Stomach smooth muscle (tissue), 2 donors: ENCODE results near the gene PDE1C.

Experiments used
- H3K27ac ChIP-seq: one replicate; pipeline ENCODE4 v1.7.0; 2013; ENCODE audit warnings: mild to moderate bottlenecking, low read length, inconsistent platforms
- H3K27me3 ChIP-seq, 2 donors: one replicate each; pipeline ENCODE4 v1.7.0; 2013; ENCODE audit warnings: low read length in 2 of 2; ENCODE audit not compliant: insufficient read depth in 2 of 2, control insufficient read depth in 1 of 2
- H3K36me3 ChIP-seq, 2 donors: one replicate each; pipeline ENCODE4 v1.7.0; 2013; ENCODE audit warnings: low read length in 2 of 2; ENCODE audit not compliant: control insufficient read depth in 2 of 2, insufficient read depth in 2 of 2
- H3K4me1 ChIP-seq: one replicate; pipeline ENCODE4 v1.7.0; 2013; ENCODE audit warnings: low read length; ENCODE audit not compliant: control insufficient read depth, insufficient read depth
- H3K4me3 ChIP-seq, 2 donors: one replicate each; pipeline ENCODE4 v1.7.0; 2013; ENCODE audit warnings: low read length in 2 of 2
- H3K9ac ChIP-seq, 2 donors: one replicate each; pipeline ENCODE4 v1.7.0; 2013; ENCODE audit warnings: low read length in 2 of 2, mild to moderate bottlenecking in 1 of 2
- H3K9me3 ChIP-seq, 2 donors: one replicate each; pipeline ENCODE4 v1.7.0; 2013; ENCODE audit warnings: low read length in 2 of 2; ENCODE audit not compliant: control insufficient read depth in 2 of 2
- donor health status: healthy.
- donor health status: Pancreatic carcinoma.

Gene PDE1C

DNA sequence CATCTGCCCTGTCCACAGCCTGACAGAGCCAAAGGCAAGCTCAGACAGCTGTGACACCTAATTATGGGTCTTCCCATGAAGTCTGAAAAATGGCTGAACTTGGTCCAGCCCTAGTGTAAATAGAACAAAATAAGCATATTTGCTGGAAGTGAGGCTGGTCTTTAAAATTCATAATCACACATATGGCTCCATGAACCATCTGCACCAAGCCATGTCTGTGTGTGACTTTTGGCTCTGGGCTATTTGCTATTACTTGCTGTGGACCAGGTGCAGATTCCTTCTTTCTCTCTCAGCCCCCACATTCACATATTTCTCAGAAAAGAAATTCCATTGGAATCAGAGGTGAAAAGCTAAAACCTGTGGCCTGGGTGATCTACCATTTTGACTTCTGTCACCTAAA, 175.9 kb downstream of the PDE1C start:
- no peak overlapping the region for H3K9ac ChIP-seq
- no peak overlapping the region for H3K4me3 ChIP-seq
- H3K27me3 ChIP-seq: no peaks in the 10 kb centered on the region
- no peaks in the 10 kb centered on the region for H3K9me3 ChIP-seq
- H3K36me3 ChIP-seq: no peaks in the 10 kb centered on the region
- peaks cover 6% of the 10 kb centered on the region for H3K4me1 ChIP-seq
- H3K27ac ChIP-seq: no peak overlapping the region

DNA sequence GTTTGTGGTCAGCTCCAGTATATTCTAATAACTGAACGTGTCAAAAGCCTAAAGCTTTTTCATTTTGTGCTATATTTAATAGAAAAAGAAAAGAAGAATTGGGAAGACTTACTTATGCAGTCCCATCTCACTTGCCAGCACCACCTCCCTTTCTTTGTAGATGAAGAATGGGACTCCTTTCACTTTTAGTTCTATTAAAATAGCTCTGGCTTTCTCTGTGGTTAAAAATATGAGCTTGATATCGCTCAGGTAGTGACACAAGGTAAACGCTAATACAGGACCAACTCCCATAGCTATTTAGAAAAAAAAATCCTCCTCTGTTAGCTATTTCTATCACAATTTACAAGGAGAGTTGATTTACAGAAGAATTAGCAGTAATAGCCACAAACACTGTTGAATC, 176.8 kb downstream of the PDE1C start:
- H3K4me3 ChIP-seq: no peak overlapping the region
- no peaks in the 10 kb centered on the region for H3K27me3 ChIP-seq
- H3K9ac ChIP-seq: no peak overlapping the region
- peaks cover 6% of the 10 kb centered on the region for H3K4me1 ChIP-seq
- H3K36me3 ChIP-seq: no peaks in the 10 kb centered on the region
- H3K27ac ChIP-seq: no peak overlapping the region
- H3K9me3 ChIP-seq: no peaks in the 10 kb centered on the region

GRCh38 chr7:31892099-31892829, 177.9 kb downstream of the PDE1C start:
- H3K36me3 ChIP-seq: no peaks in the 10 kb centered on the region
- peaks cover 6% of the 10 kb centered on the region for H3K4me1 ChIP-seq
- no peaks in the 10 kb centered on the region for H3K27me3 ChIP-seq
- H3K9me3 ChIP-seq: no peaks in the 10 kb centered on the region
- H3K9ac ChIP-seq: no peak overlapping the region
- H3K4me3 ChIP-seq: no peak overlapping the region
- no peak overlapping the region for H3K27ac ChIP-seq

DNA sequence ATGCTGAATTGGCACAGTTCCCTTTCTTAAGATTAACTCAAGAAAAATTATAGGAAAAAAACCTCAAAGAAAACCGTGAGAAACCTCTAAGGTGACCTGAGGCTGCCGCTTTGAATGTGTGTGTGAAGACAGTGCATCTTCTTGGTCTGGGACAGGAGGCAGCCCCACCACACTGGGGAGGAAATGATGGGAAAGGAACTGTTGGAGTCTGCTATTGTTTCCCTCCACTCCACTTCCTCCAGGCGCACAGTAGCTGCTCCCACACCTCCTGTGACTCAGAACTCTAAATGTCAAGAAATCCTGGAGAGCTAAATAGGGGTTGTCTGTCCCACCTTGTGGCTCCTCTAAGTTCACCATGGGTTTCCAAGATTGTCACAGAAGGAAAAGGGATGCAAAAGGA, 179.4 kb downstream of the PDE1C start:
- no peak overlapping the region for H3K4me3 ChIP-seq
- no peak overlapping the region for H3K27ac ChIP-seq
- H3K9me3 ChIP-seq: no peaks in the 10 kb centered on the region
- no peak overlapping the region for H3K9ac ChIP-seq
- H3K36me3 ChIP-seq: no peaks in the 10 kb centered on the region
- H3K27me3 ChIP-seq: no peaks in the 10 kb centered on the region
- H3K4me1 ChIP-seq: peaks cover 6% of the 10 kb centered on the region

DNA sequence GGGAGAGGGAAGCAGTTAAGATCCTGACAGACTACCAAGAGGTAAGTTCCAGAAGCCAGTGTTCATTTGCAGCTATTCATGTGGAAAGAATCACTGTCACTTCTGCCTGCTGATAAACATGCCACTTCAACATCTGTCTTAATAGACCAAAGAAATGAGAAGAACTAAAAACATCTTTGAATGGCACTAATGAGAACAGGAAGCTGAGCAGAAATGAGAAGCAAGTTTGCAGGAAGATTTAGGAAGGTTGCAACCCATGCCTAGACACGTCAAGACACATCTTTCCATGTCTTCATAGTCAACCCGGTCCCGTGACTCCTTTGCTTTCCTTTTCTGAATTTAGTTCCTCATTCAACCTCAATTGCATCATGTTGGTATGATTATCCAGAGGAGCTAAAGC, 180.0 kb downstream of the PDE1C start:
- peaks cover 6% of the 10 kb centered on the region for H3K4me1 ChIP-seq
- H3K4me3 ChIP-seq: no peak overlapping the region
- no peaks in the 10 kb centered on the region for H3K27me3 ChIP-seq
- H3K27ac ChIP-seq: no peak overlapping the region
- H3K9me3 ChIP-seq: no peaks in the 10 kb centered on the region
- no peaks in the 10 kb centered on the region for H3K36me3 ChIP-seq
- H3K9ac ChIP-seq: no peak overlapping the region

GRCh38 chr7:31887006-31887405, 183.2 kb downstream of the PDE1C start:
- peaks cover 13% of the 10 kb centered on the region for H3K4me1 ChIP-seq
- H3K9ac ChIP-seq: no peak overlapping the region
- no peak overlapping the region for H3K4me3 ChIP-seq
- H3K27me3 ChIP-seq: no peaks in the 10 kb centered on the region
- H3K9me3 ChIP-seq: no peaks in the 10 kb centered on the region
- H3K27ac ChIP-seq: no peak overlapping the region
- no peaks in the 10 kb centered on the region for H3K36me3 ChIP-seq

GRCh38 chr7:31885171-31885570, 185.0 kb downstream of the PDE1C start:
- Histone ChIP-seq H3K9me3 (no peaks in the 10 kb centered on the region), H3K4me1 (peaks cover 11% of the 10 kb centered on the region), H3K27me3 (no peaks in the 10 kb centered on the region), H3K9ac (peak overlapping the region in 1 of 2 donors; percentile 72), H3K4me3 (no peak overlapping the region), H3K36me3 (no peaks in the 10 kb centered on the region), H3K27ac (peak overlapping the region; percentile 76)

DNA sequence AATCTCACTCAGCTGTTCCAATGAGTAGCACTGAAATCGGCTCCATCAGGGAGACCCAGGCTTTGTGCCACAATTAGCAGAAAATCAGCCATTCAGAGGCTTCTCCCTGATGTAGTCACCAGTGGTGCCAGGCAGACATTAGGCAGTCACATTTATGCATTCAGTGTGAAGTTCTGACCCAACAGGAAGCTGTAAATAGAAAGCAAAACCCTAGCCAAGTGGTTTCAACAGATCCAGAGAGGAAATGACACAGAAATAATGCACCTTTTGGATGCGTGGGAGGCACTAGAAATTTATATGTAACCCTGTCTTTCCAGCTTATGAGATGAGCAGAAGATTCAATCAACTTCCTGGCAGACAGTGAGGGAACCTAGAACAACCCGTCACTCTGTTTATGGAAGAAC, 186.4 kb downstream of the PDE1C start:
- H3K27ac ChIP-seq: peak overlapping the region; percentile 76
- H3K4me1 ChIP-seq: peaks cover 11% of the 10 kb centered on the region
- H3K36me3 ChIP-seq: no peaks in the 10 kb centered on the region
- peak overlapping the region in 1 of 2 donors; percentile 10 for H3K4me3 ChIP-seq
- H3K27me3 ChIP-seq: no peaks in the 10 kb centered on the region
- H3K9ac ChIP-seq: peak overlapping the region in 1 of 2 donors; percentile 72
- H3K9me3 ChIP-seq: no peaks in the 10 kb centered on the region

DNA sequence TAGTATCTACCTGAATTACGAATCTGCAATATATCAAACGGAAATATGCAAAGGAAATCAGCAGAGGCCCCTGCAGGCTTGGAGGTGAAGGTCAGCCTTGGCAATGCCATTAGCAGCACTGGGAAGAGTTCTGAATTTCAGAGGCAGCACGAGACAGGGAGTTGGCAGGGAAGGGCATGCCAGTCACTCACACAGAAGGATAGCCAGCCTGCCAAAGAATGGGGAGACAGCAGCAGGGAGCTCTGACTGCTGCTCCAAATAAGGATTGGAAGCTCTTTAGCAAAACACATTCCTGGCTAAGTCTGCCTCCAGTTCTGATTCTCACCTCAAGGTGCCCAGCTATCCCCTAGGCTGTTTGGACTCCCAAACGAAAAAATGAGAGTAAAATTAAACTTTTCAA, 188.0 kb downstream of the PDE1C start:
- Histone ChIP-seq H3K9ac (peak overlapping the region in 1 of 2 donors; percentile 72), H3K4me1 (peaks cover 11% of the 10 kb centered on the region), H3K4me3 (peak overlapping the region in 1 of 2 donors; percentile 35), H3K27me3 (no peaks in the 10 kb centered on the region), H3K9me3 (no peaks in the 10 kb centered on the region), H3K27ac (peak overlapping the region; percentile 24), H3K36me3 (no peaks in the 10 kb centered on the region)

GRCh38 chr7:31878875-31879274, 191.3 kb downstream of the PDE1C start:
- Histone ChIP-seq H3K4me3 (no peak overlapping the region), H3K9me3 (no peaks in the 10 kb centered on the region), H3K36me3 (no peaks in the 10 kb centered on the region), H3K27ac (no peak overlapping the region), H3K4me1 (peaks cover 7% of the 10 kb centered on the region), H3K27me3 (no peaks in the 10 kb centered on the region), H3K9ac (no peak overlapping the region)

GRCh38 chr7:31875424-31875823, 194.8 kb downstream of the PDE1C start:
- Histone ChIP-seq H3K36me3 (peaks cover 0 to 5% of the 10 kb centered on the region in 2 donors), H3K4me1 (no peaks in the 10 kb centered on the region), H3K27me3 (no peaks in the 10 kb centered on the region), H3K9ac (no peak overlapping the region), H3K4me3 (no peak overlapping the region), H3K27ac (no peak overlapping the region), H3K9me3 (no peaks in the 10 kb centered on the region)
